ENCODE data around the gene SLIT1.

SLIT1 gene

GRCh38 chr10:97131181-97131628, 54.6 kb downstream of the SLIT1 start:
- TF ChIP-seq EZH2phosphoT487 (conservative IDR thresholded peaks at IDR 0.05; ENCODE audit: low read length) (no peak), CTCF (IDR thresholded peaks at IDR 0.05; ENCODE audit: insufficient read depth, low read length, poor library complexity, severe bottlenecking) (no peak)

GRCh38 chr10:97129666-97130065, 56.1 kb downstream of the SLIT1 start:
- Histone ChIP-seq H3K27me3 (ENCODE audit: low read length) (no peaks in the 10 kb centered on the region), H3K4me3 (ENCODE audit: insufficient read depth, low read length, poor library complexity, severe bottlenecking) (no peak overlapping the region), H3K79me2 (ENCODE audit: insufficient read depth, low read length) (no peaks in the 10 kb centered on the region), H3K9me3 (ENCODE audit: insufficient read depth, low read length) (no peaks in the 10 kb centered on the region), H3K9ac (ENCODE audit: low read length) (no peak overlapping the region), H3K36me3 (ENCODE audit: low read length) (no peaks in the 10 kb centered on the region), H2AFZ (ENCODE audit: low read depth, low read length, severe bottlenecking) (no peak overlapping the region), H3K27ac (ENCODE audit: low read depth, low read length) (no peak overlapping the region), H3K9me2 (replicated peaks; ENCODE audit: insufficient read depth, low read length) (no peaks in the 10 kb centered on the region), H3K4me2 (ENCODE audit: low read depth, low read length, poor library complexity, severe bottlenecking) (no peak overlapping the region), H3F3A (ENCODE audit: insufficient read depth) (no peaks in the 10 kb centered on the region), H4K20me1 (ENCODE audit: low read depth, low read length) (no peaks in the 10 kb centered on the region)
- TF ChIP-seq CTCF (IDR thresholded peaks at IDR 0.05; ENCODE audit: insufficient read depth, low read length, poor library complexity, severe bottlenecking) (no peak), EZH2phosphoT487 (conservative IDR thresholded peaks at IDR 0.05; ENCODE audit: low read length) (no peak)

More at GRCh38 chr10:97131181-97131628, 54.6 kb downstream of the SLIT1 start:
- no peak overlapping the region for H3K4me2 ChIP-seq (ENCODE audit: low read depth, low read length, poor library complexity, severe bottlenecking)
- H4K20me1 ChIP-seq (ENCODE audit: low read depth, low read length): no peaks in the 10 kb centered on the region
- no peaks in the 10 kb centered on the region for H3K9me2 ChIP-seq (replicated peaks; ENCODE audit: insufficient read depth, low read length)
- H3K9me3 ChIP-seq (ENCODE audit: insufficient read depth, low read length): no peaks in the 10 kb centered on the region
- H3K36me3 ChIP-seq (ENCODE audit: low read length): no peaks in the 10 kb centered on the region
- H3K27ac ChIP-seq (ENCODE audit: low read depth, low read length): no peak overlapping the region
- no peak overlapping the region for H2AFZ ChIP-seq (ENCODE audit: low read depth, low read length, severe bottlenecking)
- H3F3A ChIP-seq (ENCODE audit: insufficient read depth): no peaks in the 10 kb centered on the region
- H3K27me3 ChIP-seq (ENCODE audit: low read length): no peaks in the 10 kb centered on the region
- H3K79me2 ChIP-seq (ENCODE audit: insufficient read depth, low read length): no peaks in the 10 kb centered on the region
- H3K4me3 ChIP-seq (ENCODE audit: insufficient read depth, low read length, poor library complexity, severe bottlenecking): no peak overlapping the region
- H3K9ac ChIP-seq (ENCODE audit: low read length): no peak overlapping the region

GRCh38 chr10:97128516-97129154, 57.1 kb downstream of the SLIT1 start:
- no peak overlapping the region for H3K4me2 ChIP-seq (ENCODE audit: low read depth, low read length, poor library complexity, severe bottlenecking)
- H3K4me3 ChIP-seq (ENCODE audit: insufficient read depth, low read length, poor library complexity, severe bottlenecking): no peak overlapping the region
- no peak for TF ChIP-seq EZH2phosphoT487 (conservative IDR thresholded peaks at IDR 0.05; ENCODE audit: low read length)
- no peak for TF ChIP-seq CTCF (IDR thresholded peaks at IDR 0.05; ENCODE audit: insufficient read depth, low read length, poor library complexity, severe bottlenecking)
- H3K36me3 ChIP-seq (ENCODE audit: low read length): no peaks in the 10 kb centered on the region
- no peaks in the 10 kb centered on the region for H3F3A ChIP-seq (ENCODE audit: insufficient read depth)
- H2AFZ ChIP-seq (ENCODE audit: low read depth, low read length, severe bottlenecking): no peak overlapping the region
- no peaks in the 10 kb centered on the region for H3K79me2 ChIP-seq (ENCODE audit: insufficient read depth, low read length)
- H4K20me1 ChIP-seq (ENCODE audit: low read depth, low read length): no peaks in the 10 kb centered on the region
- no peaks in the 10 kb centered on the region for H3K27me3 ChIP-seq (ENCODE audit: low read length)
- H3K27ac ChIP-seq (ENCODE audit: low read depth, low read length): no peak overlapping the region
- no peak overlapping the region for H3K9ac ChIP-seq (ENCODE audit: low read length)
- no peaks in the 10 kb centered on the region for H3K9me2 ChIP-seq (replicated peaks; ENCODE audit: insufficient read depth, low read length)
- no peaks in the 10 kb centered on the region for H3K9me3 ChIP-seq (ENCODE audit: insufficient read depth, low read length)

Data from SU-DHL-6 (cell line).